ENCODE measurements around the gene GNAS.

Gene GNAS

DNA sequence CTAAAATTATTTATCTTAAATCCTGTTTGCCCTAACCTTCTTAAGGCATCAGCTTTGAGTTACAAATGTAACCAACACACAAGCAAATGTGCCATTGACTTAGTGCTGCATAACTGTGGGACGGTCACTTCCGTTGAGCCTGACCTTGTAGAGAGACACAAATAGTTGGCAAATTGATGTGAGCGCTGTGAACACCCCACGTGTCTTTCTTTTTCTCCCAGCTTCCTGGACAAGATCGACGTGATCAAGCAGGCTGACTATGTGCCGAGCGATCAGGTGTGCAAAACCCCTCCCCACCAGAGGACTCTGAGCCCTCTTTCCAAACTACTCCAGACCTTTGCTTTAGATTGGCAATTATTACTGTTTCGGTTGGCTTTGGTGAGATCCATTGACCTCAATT lies 56.4 kb downstream of the GNAS start:
- H3K36me3 ChIP-seq (ENCODE audit: insufficient read depth, low read length) = peaks cover 77% of the 10 kb centered on the region
- H2AFZ ChIP-seq (ENCODE audit: low read length) = no peak overlapping the region
- no peaks in the 10 kb centered on the region for H3K27me3 ChIP-seq (ENCODE audit: insufficient read depth, low read length, poor library complexity, severe bottlenecking)
- no peaks in the 10 kb centered on the region; the same call in 1 of the 2 replicates for H3F3A ChIP-seq (ENCODE audit: low read depth)
- no peaks in the 10 kb centered on the region for H3K9me2 ChIP-seq (replicated peaks; ENCODE audit: low read depth, low read length)
- TF ChIP-seq EZH2phosphoT487 (IDR thresholded peaks at IDR 0.05; ENCODE audit: borderline replicate concordance) = no peak
- TF ChIP-seq, protein P1, sequence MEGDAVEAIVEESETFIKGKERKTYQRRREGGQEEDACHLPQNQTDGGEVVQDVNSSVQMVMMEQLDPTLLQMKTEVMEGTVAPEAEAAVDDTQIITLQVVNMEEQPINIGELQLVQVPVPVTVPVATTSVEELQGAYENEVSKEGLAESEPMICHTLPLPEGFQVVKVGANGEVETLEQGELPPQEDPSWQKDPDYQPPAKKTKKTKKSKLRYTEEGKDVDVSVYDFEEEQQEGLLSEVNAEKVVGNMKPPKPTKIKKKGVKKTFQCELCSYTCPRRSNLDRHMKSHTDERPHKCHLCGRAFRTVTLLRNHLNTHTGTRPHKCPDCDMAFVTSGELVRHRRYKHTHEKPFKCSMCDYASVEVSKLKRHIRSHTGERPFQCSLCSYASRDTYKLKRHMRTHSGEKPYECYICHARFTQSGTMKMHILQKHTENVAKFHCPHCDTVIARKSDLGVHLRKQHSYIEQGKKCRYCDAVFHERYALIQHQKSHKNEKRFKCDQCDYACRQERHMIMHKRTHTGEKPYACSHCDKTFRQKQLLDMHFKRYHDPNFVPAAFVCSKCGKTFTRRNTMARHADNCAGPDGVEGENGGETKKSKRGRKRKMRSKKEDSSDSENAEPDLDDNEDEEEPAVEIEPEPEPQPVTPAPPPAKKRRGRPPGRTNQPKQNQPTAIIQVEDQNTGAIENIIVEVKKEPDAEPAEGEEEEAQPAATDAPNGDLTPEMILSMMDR (conservative IDR thresholded peaks at IDR 0.05; ENCODE audit: low read length) = no peak
- no peak overlapping the region for H3K4me2 ChIP-seq (ENCODE audit: low read depth, low read length, poor library complexity, severe bottlenecking)
- H3K9ac ChIP-seq (ENCODE audit: low read depth, low read length, poor library complexity, severe bottlenecking) = no peak overlapping the region
- peaks cover 10% of the 10 kb centered on the region; the same call in 1 of the 2 replicates for H3K79me2 ChIP-seq (ENCODE audit: insufficient read depth, low read length)
- H3K4me1 ChIP-seq (ENCODE audit: insufficient read depth, low read length, poor library complexity, severe bottlenecking) = peaks cover 19% of the 10 kb centered on the region
- H3K9me3 ChIP-seq (ENCODE audit: insufficient read depth, low read depth, low read length) = no peaks in the 10 kb centered on the region
- H3K4me3 ChIP-seq (ENCODE audit: low read length, poor library complexity, severe bottlenecking) = no peak overlapping the region
- H4K20me1 ChIP-seq (ENCODE audit: insufficient read depth, low read length, poor library complexity, severe bottlenecking) = peaks cover 27% of the 10 kb centered on the region

DNA sequence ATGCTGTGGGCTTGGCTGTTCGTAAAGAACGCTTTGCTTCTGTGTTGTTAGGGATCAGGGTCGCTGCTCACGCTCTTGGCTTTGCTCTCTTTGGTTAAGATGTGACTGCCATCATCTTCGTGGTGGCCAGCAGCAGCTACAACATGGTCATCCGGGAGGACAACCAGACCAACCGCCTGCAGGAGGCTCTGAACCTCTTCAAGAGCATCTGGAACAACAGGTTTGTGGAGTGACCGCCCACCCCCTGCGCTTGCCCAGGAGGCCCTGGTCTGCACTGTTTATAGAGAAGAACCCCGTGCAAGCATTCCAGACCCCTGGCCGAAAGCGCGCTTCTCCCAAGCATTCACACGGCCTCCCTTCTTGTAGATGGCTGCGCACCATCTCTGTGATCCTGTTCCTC lies 57.1 kb downstream of the GNAS start:
- Histone ChIP-seq H4K20me1 (ENCODE audit: insufficient read depth, low read length, poor library complexity, severe bottlenecking) (peaks cover 23% of the 10 kb centered on the region), H3K36me3 (ENCODE audit: insufficient read depth, low read length) (peaks cover 71% of the 10 kb centered on the region), H3K4me1 (ENCODE audit: insufficient read depth, low read length, poor library complexity, severe bottlenecking) (peaks cover 19% of the 10 kb centered on the region), H3K9ac (ENCODE audit: low read depth, low read length, poor library complexity, severe bottlenecking) (no peak overlapping the region), H3K9me2 (replicated peaks; ENCODE audit: low read depth, low read length) (no peaks in the 10 kb centered on the region), H3K27me3 (ENCODE audit: insufficient read depth, low read length, poor library complexity, severe bottlenecking) (no peaks in the 10 kb centered on the region), H3F3A (ENCODE audit: low read depth) (no peaks in the 10 kb centered on the region; the same call in 1 of the 2 replicates), H3K79me2 (ENCODE audit: insufficient read depth, low read length) (peaks cover 8% of the 10 kb centered on the region; the same call in 1 of the 2 replicates), H2AFZ (ENCODE audit: low read length) (no peak overlapping the region), H3K4me3 (ENCODE audit: low read length, poor library complexity, severe bottlenecking) (no peak overlapping the region), H3K4me2 (ENCODE audit: low read depth, low read length, poor library complexity, severe bottlenecking) (no peak overlapping the region), H3K9me3 (ENCODE audit: insufficient read depth, low read depth, low read length) (no peaks in the 10 kb centered on the region)
- TF ChIP-seq, protein P1 (conservative IDR thresholded peaks at IDR 0.05; ENCODE audit: low read length) = no peak
- TF ChIP-seq EZH2phosphoT487 (IDR thresholded peaks at IDR 0.05; ENCODE audit: borderline replicate concordance) = no peak

DNA sequence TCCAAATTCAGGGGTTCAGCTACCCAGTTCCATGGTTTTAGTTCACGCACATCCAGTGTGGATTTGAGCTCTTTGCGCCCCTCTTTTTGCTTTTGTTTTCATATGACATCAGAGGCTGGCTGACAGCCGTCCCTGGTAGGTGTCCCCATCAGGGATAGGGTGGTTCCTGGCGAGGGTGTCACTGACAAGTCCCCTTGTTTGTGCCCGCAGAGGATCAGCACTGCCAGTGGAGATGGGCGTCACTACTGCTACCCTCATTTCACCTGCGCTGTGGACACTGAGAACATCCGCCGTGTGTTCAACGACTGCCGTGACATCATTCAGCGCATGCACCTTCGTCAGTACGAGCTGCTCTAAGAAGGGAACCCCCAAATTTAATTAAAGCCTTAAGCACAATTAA lies 58.0 kb downstream of the GNAS start:
- Histone ChIP-seq H3K9me3 (ENCODE audit: insufficient read depth, low read depth, low read length) (no peaks in the 10 kb centered on the region), H3K9me2 (replicated peaks; ENCODE audit: low read depth, low read length) (no peaks in the 10 kb centered on the region), H3K36me3 (ENCODE audit: insufficient read depth, low read length) (peaks cover 62% of the 10 kb centered on the region), H4K20me1 (ENCODE audit: insufficient read depth, low read length, poor library complexity, severe bottlenecking) (peaks cover 14% of the 10 kb centered on the region), H3K9ac (ENCODE audit: low read depth, low read length, poor library complexity, severe bottlenecking) (no peak overlapping the region), H3K4me1 (ENCODE audit: insufficient read depth, low read length, poor library complexity, severe bottlenecking) (peaks cover 19% of the 10 kb centered on the region), H3K27me3 (ENCODE audit: insufficient read depth, low read length, poor library complexity, severe bottlenecking) (no peaks in the 10 kb centered on the region), H3K4me2 (ENCODE audit: low read depth, low read length, poor library complexity, severe bottlenecking) (no peak overlapping the region), H2AFZ (ENCODE audit: low read length) (no peak overlapping the region), H3K79me2 (ENCODE audit: insufficient read depth, low read length) (peaks cover 3% of the 10 kb centered on the region; the same call in 1 of the 2 replicates), H3K4me3 (ENCODE audit: low read length, poor library complexity, severe bottlenecking) (no peak overlapping the region), H3F3A (ENCODE audit: low read depth) (no peaks in the 10 kb centered on the region; the same call in 1 of the 2 replicates)
- TF ChIP-seq, protein P1 (conservative IDR thresholded peaks at IDR 0.05; ENCODE audit: low read length) = no peak
- no peak for TF ChIP-seq EZH2phosphoT487 (IDR thresholded peaks at IDR 0.05; ENCODE audit: borderline replicate concordance)
